Measurements from ENCODE around the gene LINC00305.

LINC00305 gene

GRCh38 chr18:64191069-64191468 is 42.2 kb upstream of the LINC00305 start (continued):
- TF ChIP-seq ZNF398 (tag by site-specific recombination; IDR thresholded peaks at IDR 0.05), result no peak
- TF ChIP-seq TRIM28 (IDR thresholded peaks at IDR 0.05; ENCODE audit: borderline replicate concordance, low read length), result no peak
- no peak for TF ChIP-seq OVOL3 (tag by site-specific recombination; IDR thresholded peaks at IDR 0.05)
- TF ChIP-seq SALL2 (tag by site-specific recombination; IDR thresholded peaks at IDR 0.05; ENCODE audit: borderline replicate concordance), result no peak
- no peak for TF ChIP-seq MEIS1 (CRISPR knock-in tag; IDR thresholded peaks at IDR 0.05; ENCODE audit: borderline replicate concordance)
- no peak for TF ChIP-seq ZBTB17 (tag by site-specific recombination; IDR thresholded peaks at IDR 0.05)
- TF ChIP-seq ZNF274 (IDR thresholded peaks at IDR 0.05; ENCODE audit: low read length), result no peak
- no peak for TF ChIP-seq ZNF274 (tag by site-specific recombination; IDR thresholded peaks at IDR 0.05; ENCODE audit: borderline replicate concordance)
- no peak for TF ChIP-seq ZNF24 (tag by site-specific recombination; IDR thresholded peaks at IDR 0.05)

GRCh38 chr18:64185987-64186386 is 37.1 kb upstream of the LINC00305 start:
- Histone ChIP-seq H3K4me3 (ENCODE audit: low read depth, low read length) (no peak overlapping the region), H3K9me3 (ENCODE audit: control insufficient read depth, insufficient read depth, low read depth, low read length) (no peaks in the 10 kb centered on the region), H3K36me3 (ENCODE audit: control insufficient read depth in 2 of 2, insufficient read depth in 1 of 2, low read length in 2 of 2) (no peaks in the 10 kb centered on the region), H3K4me1 (ENCODE audit: control insufficient read depth, insufficient read depth, low read length) (no peaks in the 10 kb centered on the region), H3K27ac (ENCODE audit: extremely low read depth, low read depth, low read length) (no peak overlapping the region)
- ChIA-PET POLR2A (no interaction called here), CTCF (interaction anchor here (0.6 kb wide), 1 partner anchor 1204 kb away, joined by 5 read pairs; no protein-coding TSS in a partner anchor)
- TF ChIP-seq SALL2 (tag by site-specific recombination; IDR thresholded peaks at IDR 0.05; ENCODE audit: borderline replicate concordance) (no peak), KLF9 (tag by site-specific recombination; IDR thresholded peaks at IDR 0.05; ENCODE audit: low read depth) (no peak), ATF2 (tag by site-specific recombination; IDR thresholded peaks at IDR 0.05; ENCODE audit: low read depth) (no peak), ZNF23 (tag by site-specific recombination; IDR thresholded peaks at IDR 0.05; ENCODE audit: borderline replicate concordance) (no peak), ZNF266 (tag by site-specific recombination; IDR thresholded peaks at IDR 0.05; ENCODE audit: low read depth) (no peak), ZNF639 (tag by site-specific recombination; IDR thresholded peaks at IDR 0.05) (no peak), SETDB1 (IDR thresholded peaks at IDR 0.05; ENCODE audit: insufficient read length, low read length) (no peak), GLI2 (tag by site-specific recombination; IDR thresholded peaks at IDR 0.05; ENCODE audit: borderline replicate concordance, low read depth) (no peak), KLF7 (tag by site-specific recombination; IDR thresholded peaks at IDR 0.05; ENCODE audit: borderline replicate concordance) (no peak), ZNF610 (tag by site-specific recombination; IDR thresholded peaks at IDR 0.05; ENCODE audit: borderline replicate concordance) (no peak), ZNF560 (tag by site-specific recombination; IDR thresholded peaks at IDR 0.05; ENCODE audit: borderline replicate concordance) (no peak), SCRT1 (tag by site-specific recombination; IDR thresholded peaks at IDR 0.05; ENCODE audit: borderline replicate concordance) (no peak), ZNF510 (tag by site-specific recombination; IDR thresholded peaks at IDR 0.05; ENCODE audit: insufficient replicate concordance) (no peak), BCL11B (tag by site-specific recombination; IDR thresholded peaks at IDR 0.05; ENCODE audit: low read depth) (no peak), ZNF19 (tag by site-specific recombination; IDR thresholded peaks at IDR 0.05; ENCODE audit: low read depth) (no peak), ZSCAN23 (tag by site-specific recombination; IDR thresholded peaks at IDR 0.05) (no peak), WT1 (tag by site-specific recombination; IDR thresholded peaks at IDR 0.05) (no peak), IKZF3 (tag by site-specific recombination; IDR thresholded peaks at IDR 0.05) (no peak), ZBTB48 (tag by site-specific recombination; IDR thresholded peaks at IDR 0.05) (no peak)
